HepG2 (cell line): ENCODE results near the gene LGALS4. TPM values are rescaled to one million over a fixed set of nuclear protein-coding genes. Genes with fewer than 3 reads are reported as not detected.

Experiments used
- MIXL1 ChIP-seq: IDR thresholded peaks from 2 replicates; pipeline ENCODE4 v1.6.1; 2016
- SRSF4 ChIP-seq: fragments of 200-400 bp; formaldehyde crosslinking; IDR thresholded peaks from one replicate; pipeline ENCODE4 v1.6.1; 2018; ENCODE audit warnings: mild to moderate bottlenecking, low read depth, low read length, moderate library complexity; ENCODE audit not compliant: poor library complexity, severe bottlenecking
- TBX2 ChIP-seq: sonication (generic); formaldehyde crosslinking; IDR thresholded peaks from 2 replicates; pipeline ENCODE4 v1.5.0; 2020; ENCODE audit warnings: missing genetic modification reagents, mild to moderate bottlenecking, borderline replicate concordance
- TRIM24 ChIP-seq: sonication (generic); formaldehyde crosslinking; IDR thresholded peaks from 2 replicates; pipeline ENCODE4 v1.8.0; 2022; ENCODE audit warnings: mild to moderate bottlenecking, missing genetic modification reagents
- YEATS4 ChIP-seq: sonication (generic); formaldehyde crosslinking; IDR thresholded peaks from 2 replicates; pipeline ENCODE4 v1.4.0; 2020; ENCODE audit warnings: missing genetic modification reagents, borderline replicate concordance
- ZNF407 ChIP-seq: sonication (generic); formaldehyde crosslinking; IDR thresholded peaks from one replicate; pipeline ENCODE4 v1.5.1; 2020; ENCODE audit warnings: mild to moderate bottlenecking, missing genetic modification reagents; ENCODE audit errors: not compliant biosample characterization
- ZNF619 ChIP-seq: sonication (generic); formaldehyde crosslinking; IDR thresholded peaks from 2 replicates; pipeline ENCODE4 v1.4.0; 2020; ENCODE audit warnings: mild to moderate bottlenecking, missing genetic modification reagents
- polyA plus RNA-seq, 8 experiments: library from polyadenylated mRNA; depleted of rRNA in 3 of 8; stranded (reverse) in 7 of 8; unstranded in 1 of 8; fragments of >200 nt; fragmentation: Illumina TruSeq in 4 of 8; extraction: Trizol in 4 of 8; gene quantifications; 2 replicates each; pipeline versions ENCODE4 v1.2.1 to v1.2.3, GENCODE V29; 2011 to 2016; ENCODE audit warnings: low read depth in 4 of 8, missing spikeins in 1 of 8, mixed read lengths in 1 of 8; ENCODE audit not compliant: insufficient read depth in 1 of 8
- total RNA-seq, 5 experiments: library from RNA; depleted of rRNA; stranded (reverse); fragments of >200 nt; fragmentation: Illumina TruSeq; extraction: Trizol; gene quantifications; 2 replicates each; pipeline ENCODE4 v1.2.3, GENCODE V29; 2016; ENCODE audit warnings: low read depth in 1 of 5
- TF ChIP-seq, protein P1 (sequence below): sonication (generic); formaldehyde crosslinking; IDR thresholded peaks from 2 replicates; pipeline ENCODE4 v1.5.1; 2020; ENCODE audit warnings: missing genetic modification reagents, mild to moderate bottlenecking, borderline replicate concordance
- TF ChIP-seq, protein P2 (sequence below): sonication (generic); formaldehyde crosslinking; IDR thresholded peaks from 2 replicates; pipeline ENCODE4 v1.9.0; 2021; ENCODE audit warnings: missing genetic modification reagents, borderline replicate concordance
- TF ChIP-seq, protein P3 (sequence below): sonication (generic); formaldehyde crosslinking; IDR thresholded peaks from 2 replicates; pipeline ENCODE4 v1.4.0; 2020; ENCODE audit warnings: missing genetic modification reagents
- TF ChIP-seq, protein P4 (sequence below): fragments of 450-650 bp; IDR thresholded peaks from 2 replicates; pipeline ENCODE4 v1.6.1; 2017; ENCODE audit warnings: mild to moderate bottlenecking

The LGALS4 gene
- total and polyA plus RNA-seq, 2 of the 13 experiments (the other 11 are each of a cell fraction or from before 2014, with no cell fraction given): 0.24 to 0.71 TPM

- TF ChIP-seq ZNF407 (CRISPR knock-in tag) (no peak), TBX2 (CRISPR knock-in tag) (no peak; the same call in none of the 2 replicates), MIXL1 (CRISPR knock-in tag) (no peak; the same call in 1 of the 2 replicates), YEATS4 (no peak; the same call in 1 of the 2 replicates), ZNF619 (CRISPR knock-in tag) (no peak), TRIM24 (CRISPR knock-in tag) (no peak), SRSF4 (no peak)
- TF ChIP-seq, protein P1, sequence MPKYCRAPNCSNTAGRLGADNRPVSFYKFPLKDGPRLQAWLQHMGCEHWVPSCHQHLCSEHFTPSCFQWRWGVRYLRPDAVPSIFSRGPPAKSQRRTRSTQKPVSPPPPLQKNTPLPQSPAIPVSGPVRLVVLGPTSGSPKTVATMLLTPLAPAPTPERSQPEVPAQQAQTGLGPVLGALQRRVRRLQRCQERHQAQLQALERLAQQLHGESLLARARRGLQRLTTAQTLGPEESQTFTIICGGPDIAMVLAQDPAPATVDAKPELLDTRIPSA (CRISPR knock-in tag): 0 out of 2 replicates have a peak, but pooled peaks have one; percentile 27
- TF ChIP-seq, protein P2, sequence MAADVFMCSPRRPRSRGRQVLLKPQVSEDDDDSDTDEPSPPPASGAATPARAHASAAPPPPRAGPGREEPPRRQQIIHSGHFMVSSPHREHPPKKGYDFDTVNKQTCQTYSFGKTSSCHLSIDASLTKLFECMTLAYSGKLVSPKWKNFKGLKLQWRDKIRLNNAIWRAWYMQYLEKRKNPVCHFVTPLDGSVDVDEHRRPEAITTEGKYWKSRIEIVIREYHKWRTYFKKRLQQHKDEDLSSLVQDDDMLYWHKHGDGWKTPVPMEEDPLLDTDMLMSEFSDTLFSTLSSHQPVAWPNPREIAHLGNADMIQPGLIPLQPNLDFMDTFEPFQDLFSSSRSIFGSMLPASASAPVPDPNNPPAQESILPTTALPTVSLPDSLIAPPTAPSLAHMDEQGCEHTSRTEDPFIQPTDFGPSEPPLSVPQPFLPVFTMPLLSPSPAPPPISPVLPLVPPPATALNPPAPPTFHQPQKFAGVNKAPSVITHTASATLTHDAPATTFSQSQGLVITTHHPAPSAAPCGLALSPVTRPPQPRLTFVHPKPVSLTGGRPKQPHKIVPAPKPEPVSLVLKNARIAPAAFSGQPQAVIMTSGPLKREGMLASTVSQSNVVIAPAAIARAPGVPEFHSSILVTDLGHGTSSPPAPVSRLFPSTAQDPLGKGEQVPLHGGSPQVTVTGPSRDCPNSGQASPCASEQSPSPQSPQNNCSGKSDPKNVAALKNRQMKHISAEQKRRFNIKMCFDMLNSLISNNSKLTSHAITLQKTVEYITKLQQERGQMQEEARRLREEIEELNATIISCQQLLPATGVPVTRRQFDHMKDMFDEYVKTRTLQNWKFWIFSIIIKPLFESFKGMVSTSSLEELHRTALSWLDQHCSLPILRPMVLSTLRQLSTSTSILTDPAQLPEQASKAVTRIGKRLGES (CRISPR knock-in tag): no peak
- TF ChIP-seq, protein P3, sequence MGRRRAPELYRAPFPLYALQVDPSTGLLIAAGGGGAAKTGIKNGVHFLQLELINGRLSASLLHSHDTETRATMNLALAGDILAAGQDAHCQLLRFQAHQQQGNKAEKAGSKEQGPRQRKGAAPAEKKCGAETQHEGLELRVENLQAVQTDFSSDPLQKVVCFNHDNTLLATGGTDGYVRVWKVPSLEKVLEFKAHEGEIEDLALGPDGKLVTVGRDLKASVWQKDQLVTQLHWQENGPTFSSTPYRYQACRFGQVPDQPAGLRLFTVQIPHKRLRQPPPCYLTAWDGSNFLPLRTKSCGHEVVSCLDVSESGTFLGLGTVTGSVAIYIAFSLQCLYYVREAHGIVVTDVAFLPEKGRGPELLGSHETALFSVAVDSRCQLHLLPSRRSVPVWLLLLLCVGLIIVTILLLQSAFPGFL: no peak
- TF ChIP-seq, protein P4, sequence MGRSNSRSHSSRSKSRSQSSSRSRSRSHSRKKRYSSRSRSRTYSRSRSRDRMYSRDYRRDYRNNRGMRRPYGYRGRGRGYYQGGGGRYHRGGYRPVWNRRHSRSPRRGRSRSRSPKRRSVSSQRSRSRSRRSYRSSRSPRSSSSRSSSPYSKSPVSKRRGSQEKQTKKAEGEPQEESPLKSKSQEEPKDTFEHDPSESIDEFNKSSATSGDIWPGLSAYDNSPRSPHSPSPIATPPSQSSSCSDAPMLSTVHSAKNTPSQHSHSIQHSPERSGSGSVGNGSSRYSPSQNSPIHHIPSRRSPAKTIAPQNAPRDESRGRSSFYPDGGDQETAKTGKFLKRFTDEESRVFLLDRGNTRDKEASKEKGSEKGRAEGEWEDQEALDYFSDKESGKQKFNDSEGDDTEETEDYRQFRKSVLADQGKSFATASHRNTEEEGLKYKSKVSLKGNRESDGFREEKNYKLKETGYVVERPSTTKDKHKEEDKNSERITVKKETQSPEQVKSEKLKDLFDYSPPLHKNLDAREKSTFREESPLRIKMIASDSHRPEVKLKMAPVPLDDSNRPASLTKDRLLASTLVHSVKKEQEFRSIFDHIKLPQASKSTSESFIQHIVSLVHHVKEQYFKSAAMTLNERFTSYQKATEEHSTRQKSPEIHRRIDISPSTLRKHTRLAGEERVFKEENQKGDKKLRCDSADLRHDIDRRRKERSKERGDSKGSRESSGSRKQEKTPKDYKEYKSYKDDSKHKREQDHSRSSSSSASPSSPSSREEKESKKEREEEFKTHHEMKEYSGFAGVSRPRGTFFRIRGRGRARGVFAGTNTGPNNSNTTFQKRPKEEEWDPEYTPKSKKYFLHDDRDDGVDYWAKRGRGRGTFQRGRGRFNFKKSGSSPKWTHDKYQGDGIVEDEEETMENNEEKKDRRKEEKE: no peak
These were observed 36.6 kb upstream of the LGALS4 start (continued) for GRCh38 chr19:38849147-38849859.
